KMS-11 (cell line): ENCODE results near the gene PTCHD1.

Experiments used
- H2AFZ ChIP-seq: fragments of 200-600 bp; sonication (generic); 2 replicates; pipeline ENCODE4 v1.6.1; 2016; ENCODE audit warnings: antibody characterized with exemption, mixed run types, low read depth
- H3K27ac ChIP-seq: fragments of 200-600 bp; sonication (generic); 2 replicates; pipeline ENCODE4 v1.6.1; 2016; ENCODE audit warnings: mild to moderate bottlenecking, mixed run types
- H3K27me3 ChIP-seq: fragments of 200-600 bp; sonication (generic); 2 replicates; pipeline ENCODE4 v1.6.1; 2017; ENCODE audit warnings: mild to moderate bottlenecking, low read depth, mixed run types, moderate library complexity; ENCODE audit not compliant: insufficient read depth
- H3K36me3 ChIP-seq: fragments of 200-600 bp; sonication (generic); 2 replicates; pipeline ENCODE4 v1.6.1; 2017; ENCODE audit warnings: mild to moderate bottlenecking, mixed run types; ENCODE audit not compliant: insufficient read depth
- H3K4me1 ChIP-seq: fragments of 200-600 bp; sonication (generic); 2 replicates; pipeline ENCODE4 v1.6.1; 2016; ENCODE audit warnings: mild to moderate bottlenecking, low read depth, mixed run types; ENCODE audit not compliant: poor library complexity, severe bottlenecking
- H3K4me2 ChIP-seq: fragments of 200-600 bp; sonication (generic); 2 replicates; pipeline ENCODE4 v1.7.0; 2016; ENCODE audit warnings: mild to moderate bottlenecking, mixed run types
- H3K4me3 ChIP-seq: fragments of 200-600 bp; sonication (generic); IDR thresholded peaks from 2 replicates; pipeline ENCODE4 v1.6.1; 2017; ENCODE audit warnings: low read depth, low read length, mixed read lengths; ENCODE audit not compliant: insufficient read depth
- H3K79me2 ChIP-seq: fragments of 200-600 bp; sonication (generic); 2 replicates; pipeline ENCODE4 v1.6.1; 2016; ENCODE audit warnings: low read depth, mixed run types; ENCODE audit not compliant: insufficient read depth
- H3K9ac ChIP-seq: fragments of 200-600 bp; sonication (generic); 2 replicates; pipeline ENCODE4 v1.6.1; 2016; ENCODE audit warnings: mild to moderate bottlenecking, mixed run types
- H4K20me1 ChIP-seq: fragments of 200-600 bp; sonication (generic); 2 replicates; pipeline ENCODE4 v1.6.1; 2016; ENCODE audit warnings: mild to moderate bottlenecking, mixed run types; ENCODE audit not compliant: insufficient read depth
- TF ChIP-seq, protein P1 (sequence below): fragments of 200-600 bp; sonication (generic); conservative IDR thresholded peaks from 2 replicates; pipeline ENCODE4 v1.6.1; 2017; ENCODE audit warnings: low read depth, mild to moderate bottlenecking, antibody characterized with exemption, low read length, moderate library complexity, mixed read lengths

The PTCHD1 gene

DNA sequence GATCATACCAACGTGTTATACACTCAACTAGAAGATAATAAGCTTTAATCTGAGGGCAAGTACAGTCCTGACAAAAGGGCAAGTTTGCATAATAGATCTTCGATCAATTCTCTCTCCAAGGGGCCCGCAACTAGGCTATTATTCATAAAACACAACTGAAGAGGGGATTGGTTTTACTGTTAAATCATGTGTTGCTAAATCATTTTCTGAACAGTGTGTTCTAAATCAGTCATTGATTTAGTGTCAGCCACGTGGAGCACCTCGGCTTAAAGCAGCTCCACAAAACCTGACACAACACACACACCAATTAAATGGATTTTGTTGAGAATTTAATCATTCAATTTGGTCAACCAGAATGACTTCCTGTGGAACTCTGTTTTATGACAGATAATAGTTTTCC lies 61.6 kb downstream of the PTCHD1 start:
- Histone ChIP-seq H3K27me3 (no peaks in the 10 kb centered on the region), H3K27ac (no peak overlapping the region), H3K4me2 (no peak overlapping the region), H3K79me2 (no peaks in the 10 kb centered on the region), H2AFZ (no peak overlapping the region), H3K4me1 (peaks cover 19% of the 10 kb centered on the region), H4K20me1 (no peaks in the 10 kb centered on the region), H3K4me3 (no peak overlapping the region), H3K9ac (no peak overlapping the region), H3K36me3 (no peaks in the 10 kb centered on the region)
- TF ChIP-seq, protein P1, sequence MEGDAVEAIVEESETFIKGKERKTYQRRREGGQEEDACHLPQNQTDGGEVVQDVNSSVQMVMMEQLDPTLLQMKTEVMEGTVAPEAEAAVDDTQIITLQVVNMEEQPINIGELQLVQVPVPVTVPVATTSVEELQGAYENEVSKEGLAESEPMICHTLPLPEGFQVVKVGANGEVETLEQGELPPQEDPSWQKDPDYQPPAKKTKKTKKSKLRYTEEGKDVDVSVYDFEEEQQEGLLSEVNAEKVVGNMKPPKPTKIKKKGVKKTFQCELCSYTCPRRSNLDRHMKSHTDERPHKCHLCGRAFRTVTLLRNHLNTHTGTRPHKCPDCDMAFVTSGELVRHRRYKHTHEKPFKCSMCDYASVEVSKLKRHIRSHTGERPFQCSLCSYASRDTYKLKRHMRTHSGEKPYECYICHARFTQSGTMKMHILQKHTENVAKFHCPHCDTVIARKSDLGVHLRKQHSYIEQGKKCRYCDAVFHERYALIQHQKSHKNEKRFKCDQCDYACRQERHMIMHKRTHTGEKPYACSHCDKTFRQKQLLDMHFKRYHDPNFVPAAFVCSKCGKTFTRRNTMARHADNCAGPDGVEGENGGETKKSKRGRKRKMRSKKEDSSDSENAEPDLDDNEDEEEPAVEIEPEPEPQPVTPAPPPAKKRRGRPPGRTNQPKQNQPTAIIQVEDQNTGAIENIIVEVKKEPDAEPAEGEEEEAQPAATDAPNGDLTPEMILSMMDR, result no peak

GRCh38 chrX:23398570-23398969 lies 63.9 kb downstream of the PTCHD1 start:
- Histone ChIP-seq H3K27me3 (no peaks in the 10 kb centered on the region), H4K20me1 (no peaks in the 10 kb centered on the region), H3K4me2 (no peak overlapping the region), H3K79me2 (no peaks in the 10 kb centered on the region), H3K4me1 (peaks cover 19% of the 10 kb centered on the region), H3K27ac (no peak overlapping the region), H3K9ac (no peak overlapping the region), H2AFZ (no peak overlapping the region), H3K36me3 (no peaks in the 10 kb centered on the region), H3K4me3 (no peak overlapping the region)
- TF ChIP-seq, protein P1, result no peak

DNA sequence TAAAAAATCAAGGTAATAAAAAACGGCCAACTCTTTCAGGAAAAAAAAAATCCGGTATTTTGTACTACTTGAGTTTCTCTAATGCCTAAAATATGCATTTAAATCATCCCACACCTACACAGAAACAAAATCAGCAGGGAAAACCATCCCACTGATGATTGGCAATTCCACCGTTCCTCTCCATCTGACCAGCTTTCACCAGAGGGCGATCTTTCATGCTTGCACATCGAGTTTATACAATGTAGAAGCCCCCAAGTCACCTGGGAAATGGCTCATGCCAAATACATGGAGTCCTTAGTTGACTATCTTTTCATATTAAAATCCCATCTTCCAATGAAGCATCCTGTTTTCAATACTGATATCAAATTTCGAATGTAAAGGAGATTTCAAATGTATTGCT lies 69.2 kb downstream of the PTCHD1 start:
- Histone ChIP-seq H3K4me1 (no peaks in the 10 kb centered on the region), H3K4me3 (no peak overlapping the region), H3K36me3 (no peaks in the 10 kb centered on the region), H3K9ac (no peak overlapping the region), H3K4me2 (no peak overlapping the region), H3K27ac (no peak overlapping the region), H2AFZ (no peak overlapping the region), H3K79me2 (no peaks in the 10 kb centered on the region), H4K20me1 (no peaks in the 10 kb centered on the region), H3K27me3 (no peaks in the 10 kb centered on the region)
- TF ChIP-seq, protein P1, result no peak

DNA sequence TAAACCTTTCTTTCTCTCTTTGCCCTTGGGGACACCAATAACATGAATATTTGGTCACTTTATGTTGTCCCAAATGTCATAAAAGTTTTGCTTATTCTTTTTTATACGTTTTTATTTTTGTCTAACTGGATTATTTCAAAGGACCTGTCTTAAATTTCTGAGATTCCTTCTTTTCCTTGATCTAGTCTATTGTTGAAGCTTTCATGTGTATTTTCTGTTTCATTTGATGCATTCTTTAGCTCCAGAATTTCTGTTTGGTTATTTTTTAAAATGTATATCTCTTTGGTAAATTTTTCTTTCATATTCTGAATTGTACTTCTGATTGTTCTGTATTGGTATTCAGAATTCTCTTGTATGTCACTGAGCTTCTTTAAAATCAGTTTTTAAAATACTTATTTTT lies 88.3 kb downstream of the PTCHD1 start:
- H3K4me1 ChIP-seq, result no peaks in the 10 kb centered on the region
- H3K36me3 ChIP-seq, result no peaks in the 10 kb centered on the region
- H3K4me3 ChIP-seq, result no peak overlapping the region
- H3K27ac ChIP-seq, result no peak overlapping the region
- no peaks in the 10 kb centered on the region for H4K20me1 ChIP-seq
- no peak overlapping the region for H3K4me2 ChIP-seq
- TF ChIP-seq, protein P1, result no peak
- H3K79me2 ChIP-seq, result no peaks in the 10 kb centered on the region
- no peak overlapping the region for H2AFZ ChIP-seq
- no peaks in the 10 kb centered on the region for H3K27me3 ChIP-seq
- H3K9ac ChIP-seq, result no peak overlapping the region
